Smooth muscle cell of the brain vasculature (primary cell): ENCODE results near the gene CDK5R2.
"Not testable (repeated sequence)": the region's sequence is repeated elsewhere in the genome, so short reads cannot be mapped to it uniquely, and the experiment has no call there.

ENCODE experiments used
- DNase-seq: peaks from one replicate; pipeline ENCODE4 v3.0.0-alpha.2; 2012; ENCODE audit warnings: low read depth, low spot score

Gene CDK5R2

GRCh38 chr2:218959141-218959731 is at the start of gene CDK5R2:
TSS of gene CDK5R2 (plus strand) at chr2:218959666. CDS start at chr2:218959821, 155 bp downstream.
- peak; percentile 35 for DNase-seq

- DNase-seq: no peak
Observed at GRCh38 chr2:218910741-218911140, 48.7 kb upstream of the CDK5R2 start.

GRCh38 chr2:218920504-218920903 is 39.0 kb upstream of the CDK5R2 start:
- no peak for DNase-seq

GRCh38 chr2:218924757-218925156 is 34.7 kb upstream of the CDK5R2 start:
- no peak for DNase-seq

GRCh38 chr2:218925434-218925833 is 34.0 kb upstream of the CDK5R2 start:
- DNase-seq: no peak

GRCh38 chr2:218927422-218927821 is 32.0 kb upstream of the CDK5R2 start:
- DNase-seq: no peak

GRCh38 chr2:218927876-218928275 is 31.6 kb upstream of the CDK5R2 start:
- DNase-seq: no peak

GRCh38 chr2:218930488-218930887 is 29.0 kb upstream of the CDK5R2 start:
- not testable (repeated sequence) for DNase-seq

- not testable (repeated sequence) for DNase-seq
Observed at GRCh38 chr2:218931751-218932150, 27.7 kb upstream of the CDK5R2 start.

- DNase-seq: no peak
Observed at GRCh38 chr2:218944759-218945404, 14.6 kb upstream of the CDK5R2 start.

GRCh38 chr2:218946621-218947020 is 12.8 kb upstream of the CDK5R2 start:
- DNase-seq: no peak

- DNase-seq: no peak
Observed at GRCh38 chr2:218952160-218952559, 7.3 kb upstream of the CDK5R2 start.

GRCh38 chr2:218953366-218953954 is 6.0 kb upstream of the CDK5R2 start:
- DNase-seq: no peak

GRCh38 chr2:218954541-218955300 is 4.7 kb upstream of the CDK5R2 start:
- no peak for DNase-seq

- DNase-seq: no peak
Observed at GRCh38 chr2:218956039-218956438, 3.4 kb upstream of the CDK5R2 start.

GRCh38 chr2:218957671-218958070 is 1.8 kb upstream of the CDK5R2 start:
- DNase-seq: no peak

GRCh38 chr2:218958276-218958675 is 1.2 kb upstream of the CDK5R2 start:
- no peak for DNase-seq

- DNase-seq: no peak
Observed at GRCh38 chr2:218959761-218960308, 369 bp downstream of the CDK5R2 start.

- DNase-seq: no peak
Observed at GRCh38 chr2:218960309-218961165, 1.1 kb downstream of the CDK5R2 start.

GRCh38 chr2:218961229-218961628 is 1.8 kb downstream of the CDK5R2 start:
- DNase-seq: no peak
